Type B pancreatic cell (in vitro differentiated cells): Measurements from ENCODE around the gene TENM3. TPM values are rescaled to one million over a fixed set of nuclear protein-coding genes. Genes with fewer than 3 reads are reported as not detected.
A peak's percentile ranks its signal among the peaks of the same experiment; 100 is the strongest.
"Not testable (repeated sequence)": the region's sequence is repeated elsewhere in the genome, so short reads cannot be mapped to it uniquely, and the experiment has no call there.

Experiments used
- DNase-seq: peaks from one replicate; pipeline ENCODE4 v3.0.0; 2021; ENCODE audit warnings: mixed read lengths; ENCODE audit not compliant: unreplicated experiment; ENCODE audit errors: extremely low spot score
- H3K27ac Mint-ChIP-seq: 2 replicates; pipeline ENCODE4 v1.8.0; 2021; ENCODE audit warnings: mild to moderate bottlenecking, mixed read lengths
- H3K27me3 Mint-ChIP-seq: 2 replicates; pipeline ENCODE4 v1.8.0; 2021; ENCODE audit warnings: mixed read lengths
- H3K36me3 Mint-ChIP-seq: 2 replicates; pipeline ENCODE4 v1.8.0; 2021; ENCODE audit warnings: mixed read lengths
- H3K4me1 Mint-ChIP-seq: one replicate; pipeline ENCODE4 v1.8.0; 2021; ENCODE audit warnings: mixed read lengths; ENCODE audit not compliant: unreplicated experiment
- H3K4me3 Mint-ChIP-seq: 2 replicates; pipeline ENCODE4 v1.8.0; 2021; ENCODE audit warnings: mild to moderate bottlenecking, mixed read lengths
- H3K9me3 Mint-ChIP-seq: 2 replicates; pipeline ENCODE4 v1.8.0; 2021; ENCODE audit warnings: mixed read lengths
- CTCF ChIP-seq: fragments of 200-600 bp; sonication (generic); conservative IDR thresholded peaks from 2 replicates; pipeline ENCODE4 v1.5.0; 2021; ENCODE audit warnings: antibody characterized with exemption, mild to moderate bottlenecking
- total RNA-seq: library from RNA; stranded (reverse); gene quantifications from 2 replicates; pipeline ENCODE4 v1.2.1, GENCODE V29; 2021; ENCODE audit warnings: low replicate concordance

Gene TENM3
- total RNA-seq, 1 donor from 2014 or later: 73.5 TPM

- Mint-ChIP-seq H3K36me3 (peaks cover 13% of the 10 kb centered on the region), H3K27me3 (no peaks in the 10 kb centered on the region), H3K27ac (no peak overlapping the region), H3K4me1 (peaks cover 4% of the 10 kb centered on the region), H3K4me3 (no peak overlapping the region), H3K9me3 (no peaks in the 10 kb centered on the region)
- no peak for DNase-seq
- TF ChIP-seq CTCF: no peak
Measured at GRCh38 chr4:182370491-182370890, 127.3 kb downstream of the TENM3 start.

DNA sequence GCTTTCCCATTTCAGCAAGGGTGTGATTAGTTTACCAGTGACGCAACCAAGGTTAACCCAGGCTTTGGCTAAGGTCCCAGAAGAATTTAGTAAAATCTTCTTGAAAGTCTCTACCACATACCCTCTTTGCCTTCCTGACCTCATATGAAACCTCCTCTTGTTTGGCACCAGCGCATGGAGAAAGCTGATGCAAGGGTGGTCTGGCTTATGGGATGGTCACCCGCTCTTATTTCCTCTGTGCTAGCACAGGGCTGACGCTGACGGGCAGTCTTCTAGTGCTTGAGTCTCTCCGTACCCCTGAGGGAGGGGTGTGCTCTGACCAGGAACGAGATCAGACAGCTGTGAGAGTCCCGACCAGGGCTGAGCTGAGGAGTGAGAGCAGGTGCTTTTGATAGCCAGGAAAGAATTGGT lies 137.6 kb downstream of the TENM3 start:
- Mint-ChIP-seq H3K4me3 (no peak overlapping the region), H3K4me1 (peaks cover 28% of the 10 kb centered on the region), H3K27ac (no peak overlapping the region), H3K9me3 (peaks cover 4% of the 10 kb centered on the region), H3K36me3 (peaks cover 13% of the 10 kb centered on the region), H3K27me3 (no peaks in the 10 kb centered on the region)
- TF ChIP-seq CTCF: no peak
- DNase-seq: no peak

DNA sequence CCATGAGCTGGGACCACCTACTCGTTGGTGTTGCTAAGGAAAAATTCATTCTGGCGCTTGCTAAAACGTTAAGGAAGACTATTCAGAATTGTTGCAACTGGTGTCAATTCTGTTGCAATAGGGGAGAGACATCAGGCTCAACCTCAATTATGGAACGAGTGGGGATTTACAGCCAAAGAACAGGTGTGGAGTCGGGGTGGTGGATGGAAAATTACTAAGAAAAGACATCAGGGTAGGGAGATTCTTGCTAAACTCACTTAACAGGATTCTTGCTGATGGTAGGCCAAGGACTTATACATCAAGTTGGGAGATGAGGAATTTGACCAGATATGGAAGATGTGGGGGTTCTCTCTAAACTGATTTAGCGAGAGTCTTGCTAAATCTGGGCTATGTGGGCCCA lies 139.7 kb downstream of the TENM3 start:
- peaks cover 4% of the 10 kb centered on the region for H3K9me3 Mint-ChIP-seq
- DNase-seq: no peak
- H3K27me3 Mint-ChIP-seq: no peaks in the 10 kb centered on the region
- no peak for TF ChIP-seq CTCF
- peaks cover 24% of the 10 kb centered on the region for H3K4me1 Mint-ChIP-seq
- H3K27ac Mint-ChIP-seq: no peak overlapping the region
- H3K4me3 Mint-ChIP-seq: no peak overlapping the region
- peaks cover 12% of the 10 kb centered on the region for H3K36me3 Mint-ChIP-seq

- H3K27me3 Mint-ChIP-seq: no peaks in the 10 kb centered on the region
- TF ChIP-seq CTCF: no peak
- H3K4me1 Mint-ChIP-seq: peaks cover 21% of the 10 kb centered on the region
- H3K36me3 Mint-ChIP-seq: peaks cover 7% of the 10 kb centered on the region
- H3K9me3 Mint-ChIP-seq: no peaks in the 10 kb centered on the region
- DNase-seq: no peak
- peak overlapping the region; percentile 7 for H3K4me3 Mint-ChIP-seq
- H3K27ac Mint-ChIP-seq: peak overlapping the region; percentile 3
Measured at GRCh38 chr4:182384631-182385091, 141.5 kb downstream of the TENM3 start.

- H3K4me3 Mint-ChIP-seq: no peak overlapping the region
- no peak for DNase-seq
- no peaks in the 10 kb centered on the region for H3K9me3 Mint-ChIP-seq
- no peak overlapping the region for H3K27ac Mint-ChIP-seq
- H3K36me3 Mint-ChIP-seq: peaks cover 7% of the 10 kb centered on the region
- no peak for TF ChIP-seq CTCF
- peaks cover 26% of the 10 kb centered on the region for H3K4me1 Mint-ChIP-seq
- no peaks in the 10 kb centered on the region for H3K27me3 Mint-ChIP-seq
Measured at GRCh38 chr4:182385897-182386296, 142.7 kb downstream of the TENM3 start.

DNA sequence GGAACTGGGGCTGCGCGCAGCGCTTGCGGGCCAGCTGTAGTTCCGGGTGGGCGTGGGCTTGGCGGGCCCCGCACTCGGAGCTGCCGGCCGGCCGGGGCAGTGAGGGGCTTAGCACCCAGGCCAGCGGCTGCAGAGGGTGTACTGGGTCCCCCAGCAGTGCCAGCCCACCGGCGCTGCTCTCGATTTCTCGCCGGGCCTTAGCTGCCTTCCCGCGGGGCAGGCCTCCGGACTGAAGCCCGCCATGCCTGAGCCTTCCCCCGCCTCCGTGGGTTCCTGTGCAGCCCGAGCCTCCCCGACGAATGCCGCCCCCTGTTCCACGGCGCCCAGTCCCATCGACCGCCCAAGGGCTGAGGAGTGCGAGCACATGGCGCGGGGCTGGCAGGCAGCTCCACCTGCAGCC lies 143.4 kb downstream of the TENM3 start:
- H3K9me3 Mint-ChIP-seq, H3K36me3 Mint-ChIP-seq, DNase-seq, H3K4me3 Mint-ChIP-seq, H3K27me3 Mint-ChIP-seq, H3K27ac Mint-ChIP-seq: not testable (repeated sequence)
- H3K4me1 Mint-ChIP-seq: peaks cover 32% of the 10 kb centered on the region
